ENCODE data around the gene CHCHD5.
A peak's percentile ranks its signal among the peaks of the same experiment; 100 is the strongest.

The CHCHD5 gene

DNA sequence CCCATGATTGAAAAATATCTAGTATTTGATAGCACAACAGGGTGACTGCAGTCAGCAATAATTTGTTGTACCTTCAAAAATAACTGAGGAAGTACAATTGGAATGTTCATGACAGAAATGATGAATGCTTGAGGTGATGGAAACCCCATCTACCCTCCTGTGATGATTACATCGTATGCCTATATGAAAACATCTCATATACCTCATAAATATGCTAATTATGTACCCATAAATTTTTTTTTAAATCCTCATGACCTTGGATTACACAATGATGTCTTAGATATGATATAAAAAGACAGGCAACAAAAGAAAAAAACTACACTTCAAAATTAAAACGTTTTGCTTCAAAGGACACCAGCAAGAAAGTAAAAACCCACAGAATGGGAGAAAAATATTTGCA, 43.5 kb upstream of the CHCHD5 start:
- TF ChIP-seq, protein P1, sequence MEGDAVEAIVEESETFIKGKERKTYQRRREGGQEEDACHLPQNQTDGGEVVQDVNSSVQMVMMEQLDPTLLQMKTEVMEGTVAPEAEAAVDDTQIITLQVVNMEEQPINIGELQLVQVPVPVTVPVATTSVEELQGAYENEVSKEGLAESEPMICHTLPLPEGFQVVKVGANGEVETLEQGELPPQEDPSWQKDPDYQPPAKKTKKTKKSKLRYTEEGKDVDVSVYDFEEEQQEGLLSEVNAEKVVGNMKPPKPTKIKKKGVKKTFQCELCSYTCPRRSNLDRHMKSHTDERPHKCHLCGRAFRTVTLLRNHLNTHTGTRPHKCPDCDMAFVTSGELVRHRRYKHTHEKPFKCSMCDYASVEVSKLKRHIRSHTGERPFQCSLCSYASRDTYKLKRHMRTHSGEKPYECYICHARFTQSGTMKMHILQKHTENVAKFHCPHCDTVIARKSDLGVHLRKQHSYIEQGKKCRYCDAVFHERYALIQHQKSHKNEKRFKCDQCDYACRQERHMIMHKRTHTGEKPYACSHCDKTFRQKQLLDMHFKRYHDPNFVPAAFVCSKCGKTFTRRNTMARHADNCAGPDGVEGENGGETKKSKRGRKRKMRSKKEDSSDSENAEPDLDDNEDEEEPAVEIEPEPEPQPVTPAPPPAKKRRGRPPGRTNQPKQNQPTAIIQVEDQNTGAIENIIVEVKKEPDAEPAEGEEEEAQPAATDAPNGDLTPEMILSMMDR (IDR thresholded peaks at IDR 0.05; ENCODE audit: insufficient read depth, low read length) = no peak
- no peak for TF ChIP-seq POLR2AphosphoS5 (IDR thresholded peaks at IDR 0.05; ENCODE audit: low read depth)
- TF ChIP-seq, protein P2, sequence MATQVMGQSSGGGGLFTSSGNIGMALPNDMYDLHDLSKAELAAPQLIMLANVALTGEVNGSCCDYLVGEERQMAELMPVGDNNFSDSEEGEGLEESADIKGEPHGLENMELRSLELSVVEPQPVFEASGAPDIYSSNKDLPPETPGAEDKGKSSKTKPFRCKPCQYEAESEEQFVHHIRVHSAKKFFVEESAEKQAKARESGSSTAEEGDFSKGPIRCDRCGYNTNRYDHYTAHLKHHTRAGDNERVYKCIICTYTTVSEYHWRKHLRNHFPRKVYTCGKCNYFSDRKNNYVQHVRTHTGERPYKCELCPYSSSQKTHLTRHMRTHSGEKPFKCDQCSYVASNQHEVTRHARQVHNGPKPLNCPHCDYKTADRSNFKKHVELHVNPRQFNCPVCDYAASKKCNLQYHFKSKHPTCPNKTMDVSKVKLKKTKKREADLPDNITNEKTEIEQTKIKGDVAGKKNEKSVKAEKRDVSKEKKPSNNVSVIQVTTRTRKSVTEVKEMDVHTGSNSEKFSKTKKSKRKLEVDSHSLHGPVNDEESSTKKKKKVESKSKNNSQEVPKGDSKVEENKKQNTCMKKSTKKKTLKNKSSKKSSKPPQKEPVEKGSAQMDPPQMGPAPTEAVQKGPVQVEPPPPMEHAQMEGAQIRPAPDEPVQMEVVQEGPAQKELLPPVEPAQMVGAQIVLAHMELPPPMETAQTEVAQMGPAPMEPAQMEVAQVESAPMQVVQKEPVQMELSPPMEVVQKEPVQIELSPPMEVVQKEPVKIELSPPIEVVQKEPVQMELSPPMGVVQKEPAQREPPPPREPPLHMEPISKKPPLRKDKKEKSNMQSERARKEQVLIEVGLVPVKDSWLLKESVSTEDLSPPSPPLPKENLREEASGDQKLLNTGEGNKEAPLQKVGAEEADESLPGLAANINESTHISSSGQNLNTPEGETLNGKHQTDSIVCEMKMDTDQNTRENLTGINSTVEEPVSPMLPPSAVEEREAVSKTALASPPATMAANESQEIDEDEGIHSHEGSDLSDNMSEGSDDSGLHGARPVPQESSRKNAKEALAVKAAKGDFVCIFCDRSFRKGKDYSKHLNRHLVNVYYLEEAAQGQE (IDR thresholded peaks at IDR 0.05; ENCODE audit: insufficient replicate concordance, low read depth) = no peak
- no peak for TF ChIP-seq SPI1 (IDR thresholded peaks at IDR 0.05; ENCODE audit: borderline replicate concordance, low read depth)
- TF ChIP-seq GABPA (IDR thresholded peaks at IDR 0.05; ENCODE audit: low read depth) = no peak

DNA sequence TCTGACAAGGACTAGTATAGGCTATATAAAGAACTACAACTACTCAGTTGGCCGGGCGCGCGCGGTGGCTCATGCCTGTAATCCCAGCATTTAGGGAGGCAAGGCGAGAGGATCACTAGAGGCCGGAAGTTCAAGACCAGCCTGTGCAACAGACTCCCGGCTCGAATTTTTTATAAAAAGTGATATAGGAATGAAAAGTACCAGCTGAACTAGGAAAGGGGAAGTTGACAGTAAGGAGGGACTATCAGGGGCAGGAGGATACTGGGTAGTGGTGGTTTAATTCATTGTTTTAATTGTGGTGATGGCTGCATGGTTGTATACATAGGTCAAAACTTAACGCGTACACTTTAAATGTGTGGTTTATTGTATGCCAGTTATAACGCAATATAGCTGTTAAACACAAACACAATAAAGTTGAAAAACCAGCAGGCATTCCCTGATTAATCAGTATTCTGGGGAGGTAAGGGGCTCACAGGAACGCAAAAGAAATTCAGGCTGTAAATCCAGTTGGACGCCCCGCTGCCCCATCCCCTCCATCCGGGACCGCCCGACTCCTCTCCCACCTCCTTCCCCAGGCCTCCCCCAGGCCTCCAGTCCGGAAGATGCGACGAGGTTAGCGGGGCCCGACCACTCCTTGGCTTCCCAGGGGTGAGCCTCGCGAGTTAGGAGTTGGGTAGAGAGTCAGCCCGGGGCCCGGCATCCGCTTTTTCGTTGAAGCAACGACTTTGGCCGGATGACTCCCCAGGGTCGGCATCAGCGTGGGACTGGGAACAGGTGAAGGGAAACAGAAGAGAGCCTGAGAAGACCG, 42.9 kb upstream of the CHCHD5 start:
- TF ChIP-seq, protein P1 (IDR thresholded peaks at IDR 0.05; ENCODE audit: insufficient read depth, low read length) = no peak
- peak; percentile 41; the same call in 1 of the 2 replicates for TF ChIP-seq SPI1 (IDR thresholded peaks at IDR 0.05; ENCODE audit: borderline replicate concordance, low read depth)
- TF ChIP-seq, protein P2 (IDR thresholded peaks at IDR 0.05; ENCODE audit: insufficient replicate concordance, low read depth) = no peak
- peak; percentile 59; the same call in 1 of the 2 replicates for TF ChIP-seq POLR2AphosphoS5 (IDR thresholded peaks at IDR 0.05; ENCODE audit: low read depth)
- peak; percentile 33; the same call in 1 of the 2 replicates for TF ChIP-seq GABPA (IDR thresholded peaks at IDR 0.05; ENCODE audit: low read depth)
- no peaks in the 10 kb centered on the region for H3K27me3 ChIP-seq (ENCODE audit: insufficient read depth, poor library complexity, severe bottlenecking)
- H3K27ac ChIP-seq (replicated peaks) = peak overlapping the region; percentile 93
- H3K4me3 ChIP-seq (replicated peaks; ENCODE audit: insufficient read depth, low read length) = peak overlapping the region; percentile 98
- peak; percentile 60 to 79 for DNase-seq (ENCODE audit: low read depth in 1 of 2, low spot score in 1 of 2)

More for the DNA sequence above, 43.5 kb upstream of the CHCHD5 start:
- no peaks in the 10 kb centered on the region for H3K27me3 ChIP-seq (ENCODE audit: insufficient read depth, poor library complexity, severe bottlenecking)
- peak overlapping the region; percentile 98 for H3K4me3 ChIP-seq (replicated peaks; ENCODE audit: insufficient read depth, low read length)
- peak overlapping the region; percentile 93 for H3K27ac ChIP-seq (replicated peaks)
- no peak for DNase-seq (ENCODE audit: low read depth in 1 of 2, low spot score in 1 of 2)

DNA sequence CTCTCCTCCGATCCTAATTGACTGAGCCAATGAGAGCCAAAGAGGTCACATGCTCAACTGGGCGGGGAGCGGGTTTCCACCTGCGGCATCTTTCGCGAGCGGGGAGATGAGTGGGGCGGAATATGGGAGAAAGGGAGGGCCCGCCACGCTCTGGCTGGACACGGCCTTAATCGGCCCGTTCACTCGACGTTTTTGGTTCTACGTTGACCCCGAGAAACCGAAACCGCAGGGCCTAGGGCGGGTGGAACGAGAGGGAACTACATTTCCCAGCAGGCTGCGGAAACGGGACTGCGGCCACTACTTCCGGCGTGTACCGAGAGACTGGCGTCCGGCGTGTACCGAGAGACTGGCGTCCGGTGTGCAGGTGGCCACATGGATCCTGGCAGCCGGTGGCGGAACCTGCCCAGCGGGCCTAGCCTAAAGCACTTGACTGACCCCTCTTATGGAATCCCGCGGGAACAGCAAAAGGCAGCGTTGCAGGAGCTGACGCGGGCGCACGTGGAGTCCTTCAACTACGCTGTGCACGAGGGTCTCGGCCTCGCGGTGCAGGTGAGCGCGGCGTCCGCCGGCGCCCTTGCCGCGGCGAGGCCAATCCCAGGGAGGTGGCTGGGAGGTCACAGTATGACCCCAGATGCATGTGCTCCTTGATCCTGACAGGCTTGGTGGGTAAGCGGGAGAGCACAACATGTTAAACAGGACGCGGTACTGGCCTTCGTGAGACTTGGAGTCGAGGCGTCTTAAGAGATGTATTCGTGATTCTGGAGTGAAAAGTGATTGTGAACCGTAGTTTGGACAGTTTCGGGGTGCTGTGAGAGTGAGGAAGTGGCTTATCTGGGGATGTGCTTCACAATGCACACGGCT, 42.1 kb upstream of the CHCHD5 start, which contains the start of gene POLR1B:
TSS of gene POLR1B (plus strand) at position 343 of the 861 bp plus-strand sequence. CDS start at position 373, 30 bp downstream.
- Histone ChIP-seq H3K27me3 (ENCODE audit: insufficient read depth, poor library complexity, severe bottlenecking) (no peaks in the 10 kb centered on the region), H3K4me3 (replicated peaks; ENCODE audit: insufficient read depth, low read length) (peak within 1 kb of the TSS; percentile 98), H3K27ac (replicated peaks) (peak within 1 kb of the TSS; percentile 93)
- peak; percentile 96 for TF ChIP-seq GABPA (IDR thresholded peaks at IDR 0.05; ENCODE audit: low read depth)
- TF ChIP-seq, protein P1 (IDR thresholded peaks at IDR 0.05; ENCODE audit: insufficient read depth, low read length) = no peak
- TF ChIP-seq, protein P2 (IDR thresholded peaks at IDR 0.05; ENCODE audit: insufficient replicate concordance, low read depth) = peak; percentile 63
- TF ChIP-seq POLR2AphosphoS5 (IDR thresholded peaks at IDR 0.05; ENCODE audit: low read depth) = peak; percentile 93
- TF ChIP-seq SPI1 (IDR thresholded peaks at IDR 0.05; ENCODE audit: borderline replicate concordance, low read depth) = peak; percentile 5; the same call in 1 of the 2 replicates
- peak; percentile 85 to 87 for DNase-seq (ENCODE audit: low read depth in 1 of 2, low spot score in 1 of 2)
